Subcutaneous abdominal adipose tissue (tissue), 5 donors: Measurements from ENCODE around the gene GUK1.

ENCODE experiments used
- H3K27ac ChIP-seq: one replicate; pipeline ENCODE4 v1.7.0; 2013; ENCODE audit warnings: low read depth, mild to moderate bottlenecking, inconsistent platforms, low read length, moderate library complexity
- H3K27me3 ChIP-seq, 5 donors: one replicate each; pipeline ENCODE4 v1.7.0; 2013; ENCODE audit warnings: low read length in 5 of 5, inconsistent platforms in 1 of 5; ENCODE audit not compliant: control insufficient read depth in 5 of 5, insufficient read depth in 4 of 5
- H3K36me3 ChIP-seq, 5 donors: one replicate each; pipeline ENCODE4 v1.7.0; 2013; ENCODE audit warnings: low read length in 5 of 5; ENCODE audit not compliant: control insufficient read depth in 5 of 5, insufficient read depth in 5 of 5
- H3K4me1 ChIP-seq, 5 donors: one replicate each; pipeline ENCODE4 v1.7.0; 2013; ENCODE audit warnings: low read length in 5 of 5, mild to moderate bottlenecking in 3 of 5, moderate library complexity in 1 of 5; ENCODE audit not compliant: control insufficient read depth in 5 of 5, insufficient read depth in 5 of 5
- H3K4me3 ChIP-seq, 5 donors: one replicate each; pipeline ENCODE4 v1.7.0; 2013; ENCODE audit warnings: low read length in 5 of 5, low read depth in 1 of 5
- H3K9ac ChIP-seq, 5 donors: one replicate each; pipeline ENCODE4 v1.7.0; 2013; ENCODE audit warnings: low read length in 5 of 5, mild to moderate bottlenecking in 4 of 5, moderate library complexity in 3 of 5
- H3K9me3 ChIP-seq, 5 donors: one replicate each; pipeline ENCODE4 v1.7.0; 2013; ENCODE audit warnings: low read length in 5 of 5; ENCODE audit not compliant: control insufficient read depth in 5 of 5
- donor health status: healthy.
- donor health status: healthy.
- donor health status: healthy.
- donor health status: healthy.
- donor health status: healthy.

Gene GUK1

DNA sequence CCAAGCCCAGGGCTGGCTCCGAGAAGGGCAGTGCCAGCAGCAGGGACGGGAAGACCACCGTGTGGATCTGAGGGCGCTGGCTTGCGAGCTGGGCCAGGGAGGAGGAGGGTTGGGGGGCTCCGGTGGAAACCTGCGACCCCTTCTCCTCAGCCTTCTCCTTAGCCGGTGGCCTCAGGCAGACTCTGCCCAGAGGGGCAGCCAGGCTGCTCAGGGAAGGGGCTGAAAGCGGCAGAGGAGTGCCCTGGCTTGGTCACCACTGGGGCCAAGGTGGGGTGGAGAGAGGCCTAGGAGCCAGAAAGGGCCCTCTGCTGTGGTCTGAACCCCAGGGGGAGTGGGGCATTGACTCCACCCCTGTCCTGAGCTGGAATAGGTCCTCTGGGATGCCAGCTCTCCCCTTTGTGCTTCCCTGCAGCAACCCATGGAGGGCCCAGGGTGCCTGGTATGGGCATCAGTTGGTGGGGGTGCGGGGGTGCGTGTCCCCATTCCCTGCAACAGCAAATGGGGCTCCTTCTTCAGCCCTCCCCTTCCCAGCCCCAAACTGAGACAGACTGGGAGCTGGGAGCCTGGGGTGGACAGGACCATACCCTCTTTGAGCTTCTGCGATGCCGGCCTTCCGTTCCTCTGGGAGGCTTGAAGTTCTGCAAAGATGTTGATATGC lies 19.1 kb downstream of the GUK1 start:
- Histone ChIP-seq H3K27me3 (peaks cover 18 to 35% (median 23%) of the 10 kb centered on the region in 5 donors), H3K27ac (no peak overlapping the region), H3K36me3 (peaks cover 0 to 2% (median 0%) of the 10 kb centered on the region in 5 donors), H3K9ac (no peak overlapping the region), H3K9me3 (no peaks in the 10 kb centered on the region), H3K4me3 (no peak overlapping the region), H3K4me1 (peaks cover 1 to 32% (median 18%) of the 10 kb centered on the region in 5 donors)

DNA sequence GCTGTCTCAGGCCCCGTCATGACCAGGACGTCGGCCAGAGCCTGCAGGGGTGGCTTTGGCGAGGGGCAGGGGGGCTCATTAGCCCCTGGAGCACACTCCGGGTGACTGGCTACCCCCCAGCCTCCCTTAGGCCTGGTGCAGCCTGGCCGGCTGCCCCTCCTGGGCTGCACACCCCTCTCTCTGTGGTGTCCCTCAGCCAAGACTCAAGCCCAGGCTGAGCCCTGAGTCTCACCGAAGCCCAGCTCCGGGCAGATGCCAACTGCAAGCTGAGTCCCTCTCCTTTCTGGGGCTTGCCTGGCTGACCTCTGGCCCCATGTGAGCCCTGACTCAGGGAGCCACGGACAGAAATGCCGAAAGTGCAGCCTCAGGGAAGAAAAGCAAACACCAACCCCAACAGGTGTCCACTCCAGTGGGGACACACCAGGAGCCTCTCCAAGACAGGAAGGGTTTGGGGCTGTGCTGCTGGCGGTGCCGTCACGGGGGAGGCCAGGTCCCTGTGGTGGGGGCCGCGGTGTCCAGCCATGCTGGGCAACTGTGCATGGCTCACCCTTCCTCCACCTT lies 20.2 kb downstream of the GUK1 start:
- peaks cover 18 to 35% (median 23%) of the 10 kb centered on the region in 5 donors for H3K27me3 ChIP-seq
- H3K9me3 ChIP-seq = no peaks in the 10 kb centered on the region
- no peak overlapping the region for H3K9ac ChIP-seq
- peaks cover 1 to 44% (median 26%) of the 10 kb centered on the region in 5 donors for H3K4me1 ChIP-seq
- H3K36me3 ChIP-seq = peaks cover 0 to 2% (median 0%) of the 10 kb centered on the region in 5 donors
- H3K27ac ChIP-seq = no peak overlapping the region
- no peak overlapping the region for H3K4me3 ChIP-seq

DNA sequence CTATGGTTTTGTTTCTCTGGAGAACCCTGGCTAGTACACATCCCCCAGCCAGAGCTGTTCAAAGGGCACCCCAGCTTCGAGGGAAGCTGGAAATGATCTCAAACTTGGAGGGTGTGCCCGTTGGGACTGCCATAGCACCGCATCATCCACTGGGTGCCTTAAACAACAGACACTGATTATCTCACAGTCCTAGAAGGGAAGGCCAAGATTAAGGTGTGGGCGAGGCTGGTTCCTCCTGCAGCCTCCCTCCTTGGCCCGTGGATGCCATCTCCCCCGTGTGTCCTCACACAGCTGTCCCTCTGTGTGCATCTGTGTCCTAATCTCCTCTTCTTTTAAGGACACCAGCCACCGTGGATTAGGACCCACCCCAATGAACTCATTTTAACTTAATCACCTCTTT lies 21.3 kb downstream of the GUK1 start:
- H3K9ac ChIP-seq = peak overlapping the region in 1 of 5 donors; percentile 48
- H3K27ac ChIP-seq = peak overlapping the region; percentile 60
- no peaks in the 10 kb centered on the region for H3K36me3 ChIP-seq
- peaks cover 1 to 43% (median 29%) of the 10 kb centered on the region in 5 donors for H3K4me1 ChIP-seq
- no peak overlapping the region for H3K4me3 ChIP-seq
- peaks cover 18 to 35% (median 23%) of the 10 kb centered on the region in 5 donors for H3K27me3 ChIP-seq
- no peaks in the 10 kb centered on the region for H3K9me3 ChIP-seq

- H3K4me3 ChIP-seq = no peak overlapping the region
- peak overlapping the region; percentile 60 for H3K27ac ChIP-seq
- no peaks in the 10 kb centered on the region for H3K36me3 ChIP-seq
- no peaks in the 10 kb centered on the region for H3K9me3 ChIP-seq
- H3K4me1 ChIP-seq = peaks cover 1 to 48% (median 34%) of the 10 kb centered on the region in 5 donors
- peak overlapping the region in 1 of 5 donors; percentile 48 for H3K9ac ChIP-seq
- peaks cover 18 to 35% (median 23%) of the 10 kb centered on the region in 5 donors for H3K27me3 ChIP-seq
Measured at GRCh38 chr1:228161866-228162265, 21.8 kb downstream of the GUK1 start.

DNA sequence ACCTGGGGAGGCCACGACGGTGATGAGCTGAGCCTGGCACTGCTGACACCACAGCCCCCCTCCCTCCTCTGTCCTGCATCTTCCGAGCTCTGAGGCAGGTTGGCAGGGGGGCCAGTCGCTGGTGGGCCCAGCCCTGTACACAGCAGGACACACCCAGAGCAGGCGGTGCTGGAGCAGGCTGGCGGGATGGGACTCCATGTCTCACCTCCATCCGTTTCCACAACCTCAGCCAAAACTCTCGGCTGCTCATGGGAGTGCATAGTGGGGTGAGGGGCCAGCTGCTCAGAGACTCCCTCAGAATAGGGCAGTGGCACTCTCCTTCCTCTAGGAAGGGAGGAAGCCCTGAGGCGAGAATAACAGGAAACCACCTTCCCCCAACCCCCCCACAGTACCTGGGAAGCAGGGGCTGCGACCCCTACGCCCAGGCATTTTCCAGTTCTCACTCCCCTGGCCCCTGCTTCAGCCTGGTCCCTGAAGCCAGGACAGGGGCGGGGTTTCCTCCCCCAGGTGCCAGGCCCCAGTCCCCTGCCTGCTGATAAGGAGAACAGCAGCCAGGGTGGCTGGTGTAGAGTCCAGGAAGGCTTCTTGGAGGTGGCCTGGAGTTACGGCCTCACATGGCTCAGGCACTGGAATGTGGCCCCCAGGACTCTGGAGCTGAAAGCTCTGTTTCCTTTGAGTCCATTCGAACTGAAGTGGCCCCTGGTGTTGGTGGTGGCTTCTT lies 22.4 kb downstream of the GUK1 start:
- Histone ChIP-seq H3K36me3 (no peaks in the 10 kb centered on the region), H3K4me1 (peaks cover 1 to 50% (median 36%) of the 10 kb centered on the region in 5 donors), H3K9ac (peak overlapping the region in 3 of 5 donors; percentile 20 to 48 (median 25)), H3K4me3 (peak overlapping the region in 1 of 5 donors; percentile 22), H3K9me3 (no peaks in the 10 kb centered on the region), H3K27ac (peak overlapping the region; percentile 60), H3K27me3 (peaks cover 18 to 32% (median 23%) of the 10 kb centered on the region in 5 donors)

GRCh38 chr1:228163007-228163753 lies 23.1 kb downstream of the GUK1 start:
- no peak overlapping the region for H3K4me3 ChIP-seq
- H3K36me3 ChIP-seq = peaks cover 0 to 2% (median 0%) of the 10 kb centered on the region in 5 donors
- H3K27me3 ChIP-seq = peaks cover 17 to 30% (median 22%) of the 10 kb centered on the region in 5 donors
- peak overlapping the region; percentile 60 for H3K27ac ChIP-seq
- H3K9me3 ChIP-seq = no peaks in the 10 kb centered on the region
- peaks cover 1 to 50% (median 36%) of the 10 kb centered on the region in 5 donors for H3K4me1 ChIP-seq
- H3K9ac ChIP-seq = peak overlapping the region in 3 of 5 donors; percentile 20 to 48 (median 25)

DNA sequence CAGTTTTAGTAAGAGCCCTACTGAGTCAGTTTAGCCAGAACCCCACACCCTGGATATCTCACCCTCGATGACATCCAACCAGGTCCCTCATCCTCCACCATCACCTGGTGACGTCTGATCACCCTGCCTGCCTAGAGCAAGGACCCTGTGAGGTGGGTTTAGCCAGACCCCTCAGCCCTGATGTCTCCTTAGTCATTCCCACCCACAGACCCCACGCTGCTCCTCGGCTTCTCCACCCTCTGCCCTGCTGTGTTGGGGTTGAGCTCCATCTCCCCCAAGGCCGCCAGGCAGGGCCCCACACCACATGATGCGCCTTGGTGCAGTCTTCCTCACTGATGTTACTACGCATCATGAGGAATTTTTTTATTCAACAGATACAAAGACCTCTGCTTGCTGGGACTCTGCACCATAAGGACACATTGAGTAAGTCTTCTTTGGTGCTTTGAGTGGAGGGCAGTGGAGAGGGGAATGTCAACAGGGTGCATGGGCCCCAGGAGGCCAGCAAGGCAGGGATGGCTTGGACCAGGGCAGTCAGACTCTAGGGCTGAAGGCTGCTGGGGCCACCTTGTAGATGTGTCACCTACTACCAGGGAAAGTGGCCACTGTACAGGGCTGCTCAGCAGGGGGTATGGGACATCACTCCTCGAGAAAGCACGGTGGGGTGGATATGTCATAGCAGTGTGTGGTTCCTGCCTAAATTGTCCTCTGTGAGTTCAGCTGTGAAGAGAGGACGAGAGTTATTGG lies 23.9 kb downstream of the GUK1 start:
- no peak overlapping the region for H3K4me3 ChIP-seq
- peaks cover 14 to 28% (median 20%) of the 10 kb centered on the region in 5 donors for H3K27me3 ChIP-seq
- H3K27ac ChIP-seq = peak overlapping the region; percentile 60
- no peak overlapping the region for H3K9ac ChIP-seq
- H3K36me3 ChIP-seq = peaks cover 0 to 7% (median 0%) of the 10 kb centered on the region in 5 donors
- peaks cover 1 to 50% (median 36%) of the 10 kb centered on the region in 5 donors for H3K4me1 ChIP-seq
- no peaks in the 10 kb centered on the region for H3K9me3 ChIP-seq

- Histone ChIP-seq H3K27ac (peak overlapping the region; percentile 62), H3K9ac (peak overlapping the region; percentile 34 to 83 (median 68)), H3K36me3 (peaks cover 0 to 7% (median 2%) of the 10 kb centered on the region in 5 donors), H3K27me3 (peaks cover 10 to 21% (median 15%) of the 10 kb centered on the region in 5 donors), H3K4me1 (peaks cover 1 to 50% (median 36%) of the 10 kb centered on the region in 5 donors), H3K9me3 (no peaks in the 10 kb centered on the region), H3K4me3 (peak overlapping the region; percentile 61 to 85 (median 82))
Measured at GRCh38 chr1:228164561-228165371, 24.7 kb downstream of the GUK1 start.
